ENCODE measurements around the gene LCN15. TPM values are rescaled to one million over a fixed set of nuclear protein-coding genes. Genes with fewer than 3 reads are reported as not detected.
A peak's percentile ranks its signal among the peaks of the same experiment; 100 is the strongest.

The LCN15 gene
- total RNA-seq, 1 experiment from 2014 or later, result 0.05 TPM

- POLR2A ChIA-PET, result no interaction called here
- Histone ChIP-seq H3K36me3 (ENCODE audit: control insufficient read depth, insufficient read depth, low read length) (no peaks in the 10 kb centered on the region; the same call in 1 of the 2 replicates), H3K27ac (ENCODE audit: low read length) (no peak overlapping the region), H3K9me3 (ENCODE audit: control insufficient read depth, insufficient read depth, low read depth, low read length) (no peaks in the 10 kb centered on the region), H3K4me3 (ENCODE audit: low read depth in 2 of 2, low read length in 2 of 2) (no peak overlapping the region), H3K4me1 (ENCODE audit: control insufficient read depth, insufficient read depth, low read length) (peaks cover 14% of the 10 kb centered on the region), H3K27me3 (ENCODE audit: control insufficient read depth, insufficient read depth, low read length) (no peaks in the 10 kb centered on the region)
- in situ Hi-C loops (cut with HindIII; ENCODE audit: low pct_unique_long_range_greater_than_20kb, low sequenced_read_pairs), result no loop called here
- intact Hi-C loops (cut with micrococcal nuclease; ENCODE audit: unreplicated experiment), result no loop called here
- CTCF ChIA-PET, result no interaction called here
- TF ChIP-seq, protein P1, sequence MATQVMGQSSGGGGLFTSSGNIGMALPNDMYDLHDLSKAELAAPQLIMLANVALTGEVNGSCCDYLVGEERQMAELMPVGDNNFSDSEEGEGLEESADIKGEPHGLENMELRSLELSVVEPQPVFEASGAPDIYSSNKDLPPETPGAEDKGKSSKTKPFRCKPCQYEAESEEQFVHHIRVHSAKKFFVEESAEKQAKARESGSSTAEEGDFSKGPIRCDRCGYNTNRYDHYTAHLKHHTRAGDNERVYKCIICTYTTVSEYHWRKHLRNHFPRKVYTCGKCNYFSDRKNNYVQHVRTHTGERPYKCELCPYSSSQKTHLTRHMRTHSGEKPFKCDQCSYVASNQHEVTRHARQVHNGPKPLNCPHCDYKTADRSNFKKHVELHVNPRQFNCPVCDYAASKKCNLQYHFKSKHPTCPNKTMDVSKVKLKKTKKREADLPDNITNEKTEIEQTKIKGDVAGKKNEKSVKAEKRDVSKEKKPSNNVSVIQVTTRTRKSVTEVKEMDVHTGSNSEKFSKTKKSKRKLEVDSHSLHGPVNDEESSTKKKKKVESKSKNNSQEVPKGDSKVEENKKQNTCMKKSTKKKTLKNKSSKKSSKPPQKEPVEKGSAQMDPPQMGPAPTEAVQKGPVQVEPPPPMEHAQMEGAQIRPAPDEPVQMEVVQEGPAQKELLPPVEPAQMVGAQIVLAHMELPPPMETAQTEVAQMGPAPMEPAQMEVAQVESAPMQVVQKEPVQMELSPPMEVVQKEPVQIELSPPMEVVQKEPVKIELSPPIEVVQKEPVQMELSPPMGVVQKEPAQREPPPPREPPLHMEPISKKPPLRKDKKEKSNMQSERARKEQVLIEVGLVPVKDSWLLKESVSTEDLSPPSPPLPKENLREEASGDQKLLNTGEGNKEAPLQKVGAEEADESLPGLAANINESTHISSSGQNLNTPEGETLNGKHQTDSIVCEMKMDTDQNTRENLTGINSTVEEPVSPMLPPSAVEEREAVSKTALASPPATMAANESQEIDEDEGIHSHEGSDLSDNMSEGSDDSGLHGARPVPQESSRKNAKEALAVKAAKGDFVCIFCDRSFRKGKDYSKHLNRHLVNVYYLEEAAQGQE (IDR thresholded peaks at IDR 0.05; ENCODE audit: insufficient read depth in 1 of 2, low read depth in 2 of 2, low read length in 1 of 2), result no peak
- TF ChIP-seq CTCF (IDR thresholded peaks at IDR 0.05) (no peak), TCF7L2 (IDR thresholded peaks at IDR 0.05; ENCODE audit: low read depth, low read length) (no peak)
- no peak for ATAC-seq
- no peak for DNase-seq (ENCODE audit: low read depth, low spot score)
- BruUV-seq (replicated peaks), result no TSS peak
Observed at GRCh38 chr9:136795000-136795348, 30.7 kb upstream of the LCN15 start.

DNA sequence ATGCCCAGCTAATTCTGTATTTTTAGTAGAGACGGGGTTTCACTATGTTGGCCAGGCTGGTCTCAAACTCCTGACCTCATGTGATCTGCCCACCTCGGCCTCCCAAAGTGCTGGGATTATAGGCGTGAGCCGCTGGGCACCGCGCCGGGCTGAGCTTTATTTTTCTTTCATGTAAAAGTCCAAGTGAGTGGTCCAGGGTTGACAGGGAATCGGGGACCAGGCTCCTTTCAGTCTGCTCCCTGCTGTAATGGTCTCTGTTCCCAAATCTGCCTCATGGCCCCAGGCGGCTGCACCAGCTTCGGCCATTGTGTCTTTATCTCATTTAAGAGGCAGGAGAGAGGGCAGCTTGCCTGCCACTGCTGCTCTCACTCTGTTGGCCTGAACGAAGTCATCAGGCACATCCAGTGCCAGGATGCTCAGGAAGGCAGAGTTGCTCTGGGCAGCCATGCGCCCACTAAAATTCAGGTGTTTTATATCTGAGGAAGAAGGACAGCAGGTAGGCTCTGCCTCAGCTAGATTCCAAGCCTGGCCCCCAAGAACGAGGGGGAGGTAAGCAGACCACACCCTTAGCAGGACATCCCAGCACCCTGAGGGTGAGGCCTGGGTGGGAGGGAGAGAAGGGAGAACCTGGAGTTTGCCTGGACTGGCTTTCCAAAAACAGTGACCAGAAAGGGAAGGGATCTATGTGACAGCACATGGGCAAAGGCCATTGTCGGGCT lies 30.1 kb upstream of the LCN15 start:
- H3K27ac ChIP-seq (ENCODE audit: low read length), result no peak overlapping the region
- no peaks in the 10 kb centered on the region; the same call in 1 of the 2 replicates for H3K36me3 ChIP-seq (ENCODE audit: control insufficient read depth, insufficient read depth, low read length)
- CTCF ChIA-PET, result interaction anchor here (0.6 kb wide), 1 partner anchor 184 kb away, joined by 3 read pairs; no protein-coding TSS in a partner anchor
- no peaks in the 10 kb centered on the region for H3K9me3 ChIP-seq (ENCODE audit: control insufficient read depth, insufficient read depth, low read depth, low read length)
- no peak overlapping the region for H3K4me3 ChIP-seq (ENCODE audit: low read depth in 2 of 2, low read length in 2 of 2)
- H3K4me1 ChIP-seq (ENCODE audit: control insufficient read depth, insufficient read depth, low read length), result peaks cover 14% of the 10 kb centered on the region
- POLR2A ChIA-PET, result no interaction called here
- TF ChIP-seq, protein P1 (IDR thresholded peaks at IDR 0.05; ENCODE audit: insufficient read depth in 1 of 2, low read depth in 2 of 2, low read length in 1 of 2), result no peak
- no peak for TF ChIP-seq TCF7L2 (IDR thresholded peaks at IDR 0.05; ENCODE audit: low read depth, low read length)
- no peak for TF ChIP-seq SIN3A (IDR thresholded peaks at IDR 0.05; ENCODE audit: borderline replicate concordance, insufficient read depth, low read depth, low read length)
- TF ChIP-seq POLR2AphosphoS5 (IDR thresholded peaks at IDR 0.05; ENCODE audit: low read depth, low read length), result no peak
- no peak for TF ChIP-seq CTCF (IDR thresholded peaks at IDR 0.05)
- intact Hi-C loops (cut with micrococcal nuclease; ENCODE audit: unreplicated experiment) (no loop called here), in situ Hi-C loops (cut with HindIII; ENCODE audit: low pct_unique_long_range_greater_than_20kb, low sequenced_read_pairs) (no loop called here)
- no peak for ATAC-seq
- no peaks in the 10 kb centered on the region for H3K27me3 ChIP-seq (ENCODE audit: control insufficient read depth, insufficient read depth, low read length)
- no peak for DNase-seq (ENCODE audit: low read depth, low spot score)
- TSS peak; percentile 32 for BruUV-seq (replicated peaks)

Data from Panc1 (cell line).